Sigmoid colon (tissue), 7 donors: ENCODE data around the gene MADD. TPM values are rescaled to one million over a fixed set of nuclear protein-coding genes. Genes with fewer than 3 reads are reported as not detected.

Experiments used
- DNase-seq: peaks from one replicate; pipeline ENCODE4 v3.0.0-alpha.2; 2019
- H3K27ac ChIP-seq, 4 donors: fragments of 200-600 bp; sonication (generic); one replicate each; pipeline ENCODE4 v1.5.1; 2016 to 2019; ENCODE audit warnings: mild to moderate bottlenecking in 1 of 4
- H3K27me3 ChIP-seq, 3 donors: fragments of 200-600 bp; sonication (generic); one replicate each; pipeline ENCODE4 v1.5.1; 2019; ENCODE audit warnings: mild to moderate bottlenecking in 1 of 3
- H3K36me3 ChIP-seq, 4 donors: fragments of 200-600 bp; sonication (generic); one replicate each; pipeline ENCODE4 v1.5.1; 2016 to 2019
- H3K4me1 ChIP-seq, 4 donors: fragments of 200-600 bp; sonication (generic); one replicate each; pipeline ENCODE4 v1.5.1; 2017 to 2019
- H3K4me3 ChIP-seq, 4 donors: fragments of 200-600 bp; sonication (generic); one replicate each; pipeline ENCODE4 v1.5.1; 2017 to 2019; ENCODE audit warnings: mild to moderate bottlenecking in 2 of 4, moderate library complexity in 1 of 4
- H3K9me3 ChIP-seq, 4 donors: fragments of 200-600 bp in 3 of 4; sonication (generic) in 3 of 4; one replicate each; pipeline versions ENCODE4 v1.5.1 to v1.6.1; 2013 to 2019
- EP300 ChIP-seq, 4 donors: sonication (generic); formaldehyde crosslinking; IDR thresholded peaks; one replicate each; pipeline ENCODE4 v1.6.1; 2017; ENCODE audit warnings: antibody characterized with exemption in 4 of 4
- POLR2A ChIP-seq, 2 donors: fragments of 450-650 bp; IDR thresholded peaks; one replicate each; pipeline ENCODE4 v1.6.1; 2016; ENCODE audit warnings: antibody characterized with exemption in 2 of 2, mild to moderate bottlenecking in 2 of 2, moderate library complexity in 2 of 2
- POLR2AphosphoS5 ChIP-seq, 4 donors: sonication (generic); formaldehyde crosslinking; IDR thresholded peaks; one replicate each; pipeline ENCODE4 v1.6.1; 2017; ENCODE audit warnings: antibody characterized with exemption in 4 of 4
- WGBS, 2 donors: extraction: QIAGEN DNeasy Blood & Tissue Kit; methylation state at CpG; one replicate each; pipeline ENCODE4 v1.1.7; 2013; 5-methylcytosine and 5-hydroxymethylcytosine counted together
- intact Hi-C: fragments of 100-400 bp; cut with DNase I; formaldehyde crosslinking; loops from one replicate; pipeline ENCODE4 v1.15.1; 2023
- polyA plus RNA-seq, 3 donors: library from polyadenylated mRNA; stranded (reverse); fragments of 200-250 nt; gene quantifications; one replicate each; pipeline ENCODE4 v1.2.3, GENCODE V29; 2013
- total RNA-seq, 4 donors: library from RNA; depleted of rRNA; stranded (reverse); fragments of >200 nt; gene quantifications; one replicate each; pipeline ENCODE4 v1.1.0, GENCODE V29; 2016
- TF ChIP-seq, protein P1 (sequence below), 4 experiments: fragments of 450-650 bp in 3 of 4; fragments of 200-600 bp in 1 of 4; IDR thresholded peaks; one replicate each; pipeline ENCODE4 v1.5.1; 2016 to 2019; ENCODE audit warnings: antibody characterized with exemption in 4 of 4, mild to moderate bottlenecking in 3 of 4, moderate library complexity in 2 of 4
- donor health status: healthy with polysubstance abuse.
- donor health status: Bipolar disorder and iron deficiency.
- donor health status: healthy.

MADD gene
- total and polyA plus RNA-seq, 7 donors: 18.6 to 55.7 (median 32.5) TPM

DNA sequence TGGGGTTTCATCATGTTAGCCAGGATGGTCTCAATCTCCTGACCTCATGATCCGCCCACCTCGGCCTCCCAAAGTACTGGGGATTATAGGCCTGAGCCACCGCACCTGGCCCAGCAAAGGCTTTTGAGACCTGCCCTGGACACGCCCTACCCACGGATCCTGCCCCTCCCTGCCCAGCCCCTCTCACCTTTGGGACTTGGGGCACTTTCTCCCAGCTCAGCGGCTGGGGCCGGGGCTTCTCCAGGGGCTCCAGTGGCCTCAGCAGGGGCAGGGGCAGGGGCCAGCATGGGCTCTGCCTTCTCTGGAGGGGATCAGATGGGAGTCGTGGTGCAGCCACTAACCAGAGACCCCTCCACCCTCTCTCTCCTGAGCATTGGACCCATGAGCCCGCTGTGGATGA is 80.4 kb downstream of the MADD start:
- no peak overlapping the region for H3K4me3 ChIP-seq
- TF ChIP-seq, protein P1, sequence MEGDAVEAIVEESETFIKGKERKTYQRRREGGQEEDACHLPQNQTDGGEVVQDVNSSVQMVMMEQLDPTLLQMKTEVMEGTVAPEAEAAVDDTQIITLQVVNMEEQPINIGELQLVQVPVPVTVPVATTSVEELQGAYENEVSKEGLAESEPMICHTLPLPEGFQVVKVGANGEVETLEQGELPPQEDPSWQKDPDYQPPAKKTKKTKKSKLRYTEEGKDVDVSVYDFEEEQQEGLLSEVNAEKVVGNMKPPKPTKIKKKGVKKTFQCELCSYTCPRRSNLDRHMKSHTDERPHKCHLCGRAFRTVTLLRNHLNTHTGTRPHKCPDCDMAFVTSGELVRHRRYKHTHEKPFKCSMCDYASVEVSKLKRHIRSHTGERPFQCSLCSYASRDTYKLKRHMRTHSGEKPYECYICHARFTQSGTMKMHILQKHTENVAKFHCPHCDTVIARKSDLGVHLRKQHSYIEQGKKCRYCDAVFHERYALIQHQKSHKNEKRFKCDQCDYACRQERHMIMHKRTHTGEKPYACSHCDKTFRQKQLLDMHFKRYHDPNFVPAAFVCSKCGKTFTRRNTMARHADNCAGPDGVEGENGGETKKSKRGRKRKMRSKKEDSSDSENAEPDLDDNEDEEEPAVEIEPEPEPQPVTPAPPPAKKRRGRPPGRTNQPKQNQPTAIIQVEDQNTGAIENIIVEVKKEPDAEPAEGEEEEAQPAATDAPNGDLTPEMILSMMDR (IDR thresholded peaks at IDR 0.05): no peak
- TF ChIP-seq EP300 (IDR thresholded peaks at IDR 0.05): no peak
- no peak for TF ChIP-seq POLR2AphosphoS5 (IDR thresholded peaks at IDR 0.05)
- no peak for TF ChIP-seq POLR2A (IDR thresholded peaks at IDR 0.05)
- intact Hi-C loops: loop anchor here (5.0 to 10.0 kb wide), 2 partner anchors 93 to 466 kb away; partner anchors contain the start of gene NR1H3

DNA sequence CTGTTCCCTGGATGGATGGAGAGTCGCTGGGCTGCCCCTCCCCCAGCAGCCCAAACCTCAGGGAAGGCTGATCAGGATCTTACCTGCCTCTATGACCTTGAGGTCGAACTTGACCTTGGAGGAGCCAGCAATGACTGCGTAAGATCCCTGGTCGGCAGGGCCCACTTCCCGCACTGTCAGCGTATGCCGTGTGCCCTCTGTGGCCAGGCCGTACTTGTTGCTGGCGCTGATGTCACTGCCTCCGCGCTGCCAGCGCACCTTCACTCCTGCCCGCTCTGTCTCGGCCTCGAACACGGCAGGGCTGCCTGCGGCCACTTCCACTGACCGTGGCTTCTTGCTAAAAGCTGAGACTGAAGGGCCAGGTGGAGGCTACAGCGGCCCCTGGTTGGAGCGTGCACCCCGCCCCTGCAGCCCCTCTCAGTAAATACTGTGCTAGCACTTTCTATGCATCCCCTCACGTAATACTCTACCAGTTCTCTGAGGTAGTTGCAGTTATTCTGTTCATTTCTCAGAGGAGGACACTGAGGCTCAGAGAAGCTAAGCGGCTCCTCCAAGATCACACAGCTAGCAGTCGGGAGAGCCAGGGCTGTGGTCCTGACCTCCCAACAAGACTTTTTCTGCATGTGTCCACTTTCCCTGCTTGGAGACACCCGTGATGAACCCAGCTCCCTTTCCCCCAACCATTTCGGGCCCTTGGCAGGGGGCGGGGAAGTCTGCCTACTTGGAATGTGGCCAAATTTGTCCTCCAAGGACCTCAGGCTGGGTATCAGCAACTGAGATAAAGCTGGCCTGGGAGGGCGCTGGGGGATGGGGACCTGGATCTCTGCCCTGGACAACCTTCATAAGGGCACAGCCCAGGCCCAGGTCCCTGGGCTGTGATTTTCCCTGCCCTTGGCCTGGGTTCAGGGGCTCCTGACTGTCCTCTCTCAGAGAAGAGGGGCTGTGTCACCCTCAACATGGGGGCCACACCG is 81.5 kb downstream of the MADD start:
- TF ChIP-seq POLR2AphosphoS5 (IDR thresholded peaks at IDR 0.05) (no peak), EP300 (IDR thresholded peaks at IDR 0.05) (no peak), POLR2A (IDR thresholded peaks at IDR 0.05) (no peak)
- TF ChIP-seq, protein P1 (IDR thresholded peaks at IDR 0.05): no peak
- Histone ChIP-seq H3K27ac (no peak overlapping the region), H3K36me3 (no peaks in the 10 kb centered on the region), H3K4me1 (peaks cover 0 to 14% (median 12%) of the 10 kb centered on the region in 4 donors), H3K4me3 (no peak overlapping the region), H3K9me3 (no peaks in the 10 kb centered on the region), H3K27me3 (no peaks in the 10 kb centered on the region)
- intact Hi-C loops: loop anchor here (5.0 to 10.0 kb wide), 2 partner anchors 94 to 467 kb away; partner anchors contain the start of gene NR1H3
- DNase-seq: no peak
- 84 to 88% methylated on average over 29 of the region's 29 CpGs for WGBS, 2 donors

More for the DNA sequence above, 80.4 kb downstream of the MADD start:
- no peak overlapping the region for H3K27ac ChIP-seq
- peaks cover 0 to 7% (median 7%) of the 10 kb centered on the region in 4 donors for H3K4me1 ChIP-seq
- WGBS, 2 donors: 74 to 87% methylated on average over 9 of the region's 9 CpGs
- no peaks in the 10 kb centered on the region for H3K9me3 ChIP-seq
- no peak for DNase-seq
- no peaks in the 10 kb centered on the region for H3K36me3 ChIP-seq
- H3K27me3 ChIP-seq: no peaks in the 10 kb centered on the region

DNA sequence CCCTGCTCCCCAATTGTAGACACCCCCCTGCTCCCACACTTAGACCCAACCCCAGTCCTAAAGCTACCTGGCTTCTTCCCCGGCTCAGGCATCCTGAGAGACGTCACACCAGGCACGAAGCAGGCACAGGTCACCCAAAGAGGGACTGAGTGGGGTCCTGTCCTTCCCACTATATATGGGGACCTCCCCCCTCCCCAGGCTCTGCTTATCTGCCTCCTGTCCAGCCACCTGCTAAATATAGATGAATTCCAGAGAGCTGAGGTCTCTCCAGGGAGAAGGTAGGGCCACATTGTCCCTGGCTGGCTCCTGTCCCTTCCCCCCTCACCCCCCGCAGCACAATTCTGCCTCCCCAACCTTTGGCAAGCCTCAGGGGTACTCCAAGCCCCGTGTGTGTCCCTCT is 82.6 kb downstream of the MADD start, which contains the start of gene MYBPC3:
TSS of gene MYBPC3 (minus strand) at position 147 of the 400 bp plus-strand sequence. CDS start at position 92, 55 bp downstream.
- WGBS, 2 donors: 84 to 86% methylated on average over 5 of the region's 5 CpGs
- Histone ChIP-seq H3K4me1 (peaks cover 0 to 14% (median 12%) of the 10 kb centered on the region in 4 donors), H3K27me3 (no peaks in the 10 kb centered on the region), H3K27ac (no peak within 1 kb of the TSS), H3K36me3 (no peaks in the 10 kb centered on the region), H3K9me3 (no peaks in the 10 kb centered on the region), H3K4me3 (no peak within 1 kb of the TSS)
- intact Hi-C loops: loop anchor here (5.0 to 10.0 kb wide), 2 partner anchors 95 to 468 kb away; partner anchors contain the start of gene NR1H3
- DNase-seq: no peak
- TF ChIP-seq, protein P1 (IDR thresholded peaks at IDR 0.05): no peak

DNA sequence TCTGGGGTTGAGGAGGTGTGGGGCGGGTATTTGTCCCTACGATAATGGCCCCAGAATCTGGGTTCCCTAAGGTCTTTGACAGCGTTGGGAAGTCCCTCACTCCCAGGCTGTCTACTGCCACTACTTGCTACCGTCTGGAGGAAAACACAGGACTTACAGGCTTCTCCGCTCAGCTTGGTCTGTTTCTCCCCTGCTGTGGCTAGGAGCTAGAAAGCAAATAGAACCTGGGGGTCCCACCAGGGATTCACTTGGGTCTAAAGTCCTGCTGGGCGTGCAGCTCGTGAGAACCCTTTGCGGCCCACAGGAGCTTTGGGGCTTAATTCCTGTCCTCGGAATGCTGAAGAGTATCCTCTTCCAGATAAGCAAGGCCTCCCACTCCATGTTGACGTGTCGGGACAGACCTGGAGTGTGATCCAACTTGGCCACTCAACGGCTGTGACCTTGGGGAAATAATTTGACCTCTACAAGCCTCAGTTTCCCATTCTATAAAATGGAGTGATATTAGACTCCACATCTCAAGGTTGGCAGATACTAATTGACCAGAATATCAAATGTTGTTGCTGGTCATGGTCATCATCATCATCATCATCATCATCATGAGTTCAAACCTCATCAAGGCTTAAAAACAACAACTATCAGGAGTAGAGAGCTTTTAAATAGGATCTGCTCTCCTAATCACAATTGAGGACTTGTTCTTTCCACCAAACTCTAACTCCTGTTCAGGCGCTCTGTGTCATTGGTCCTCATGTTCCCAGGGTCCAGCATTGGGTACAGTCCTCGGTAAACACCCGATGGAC is 84.2 kb downstream of the MADD start:
- WGBS, 2 donors: 90 to 93% methylated on average over 15 of the region's 15 CpGs
- DNase-seq: no peak
- no peak for TF ChIP-seq POLR2AphosphoS5 (IDR thresholded peaks at IDR 0.05)
- TF ChIP-seq EP300 (IDR thresholded peaks at IDR 0.05): no peak
- TF ChIP-seq, protein P1 (IDR thresholded peaks at IDR 0.05): no peak
- no peak for TF ChIP-seq POLR2A (IDR thresholded peaks at IDR 0.05)
- intact Hi-C loops: loop anchor here (2.0 to 10.0 kb wide), 3 partner anchors 97 to 469 kb away; partner anchors contain the start of gene NR1H3
- peaks cover 0 to 14% (median 12%) of the 10 kb centered on the region in 4 donors for H3K4me1 ChIP-seq
- no peaks in the 10 kb centered on the region for H3K27me3 ChIP-seq
- H3K27ac ChIP-seq: peak overlapping the region in 3 of 4 donors; percentile 79 to 82 (median 81)
- peak overlapping the region; percentile 38 to 64 (median 58) for H3K4me3 ChIP-seq
- H3K36me3 ChIP-seq: no peaks in the 10 kb centered on the region
- no peaks in the 10 kb centered on the region for H3K9me3 ChIP-seq
